ENCODE data around the gene FKBP15.

DNA sequence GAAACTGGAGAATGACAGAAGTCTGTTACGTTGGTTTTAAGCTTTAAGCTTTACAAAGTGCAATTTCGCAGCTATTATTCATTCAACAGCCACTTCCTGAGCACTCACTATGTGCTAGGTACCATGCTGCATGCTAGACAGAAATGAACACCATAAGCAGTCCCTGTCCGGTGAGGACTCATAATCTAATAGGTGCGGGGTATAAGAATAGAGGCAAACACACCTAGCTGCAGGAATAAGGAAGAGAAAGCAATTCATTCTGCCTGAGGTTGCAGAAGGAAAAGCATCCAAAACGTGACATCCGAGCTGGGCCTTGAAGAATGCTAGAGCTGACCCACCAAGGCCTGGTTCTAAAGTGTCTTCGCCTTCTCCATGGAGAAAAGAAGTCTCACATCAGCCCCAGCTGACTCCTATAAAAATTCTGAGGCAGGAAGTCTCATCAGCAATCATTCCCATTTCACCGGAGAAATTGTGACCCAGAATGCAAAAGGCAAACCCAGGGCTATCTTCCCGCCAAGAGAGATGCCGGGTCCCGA lies 542 bp downstream of the FKBP15 start:
- TF ChIP-seq FOXP2 (optimal IDR thresholded peaks at IDR 0.05; ENCODE audit: control extremely low read depth, extremely low read length, insufficient read depth) (no peak), POLR2AphosphoS5 (IDR thresholded peaks at IDR 0.05; ENCODE audit: borderline replicate concordance, low read depth, low read length) (no peak)
